ENCODE measurements around the gene JPT2. TPM values are rescaled to one million over a fixed set of nuclear protein-coding genes. Genes with fewer than 3 reads are reported as not detected.

Gene JPT2
- total RNA-seq, 1 experiment from 2014 or later = 200 TPM

DNA sequence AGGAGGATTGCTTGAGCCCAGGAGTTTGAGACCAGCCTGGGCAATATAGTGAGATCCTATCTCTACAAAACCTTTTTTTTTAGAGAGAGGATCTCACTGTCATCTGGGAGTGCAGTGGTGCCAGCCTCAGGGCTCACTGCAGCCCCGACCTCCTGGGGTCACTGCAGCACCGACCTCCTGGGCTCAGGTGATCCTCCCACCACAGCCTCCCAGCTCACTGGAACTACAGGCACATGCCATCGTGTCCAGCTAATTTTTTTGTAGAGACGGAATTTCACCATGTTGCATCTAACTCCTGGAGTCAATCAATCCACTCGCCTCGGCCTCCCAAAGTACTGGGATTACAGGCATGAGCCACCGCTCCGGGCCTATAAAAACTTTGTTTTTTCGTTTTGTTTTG lies 43.3 kb downstream of the JPT2 start:
- intact Hi-C loops (cut with micrococcal nuclease; ENCODE audit: unreplicated experiment) = no loop called here
- BruUV-seq (replicated peaks) = no TSS peak
- Histone ChIP-seq H3K36me3 (ENCODE audit: insufficient read depth, low read length, poor library complexity, severe bottlenecking) (no peaks in the 10 kb centered on the region), H3K27ac (ENCODE audit: low read depth, low read length, poor library complexity, severe bottlenecking) (no peak overlapping the region), H3K27me3 (replicated peaks; ENCODE audit: insufficient read depth, low read depth, low read length, poor library complexity) (no peaks in the 10 kb centered on the region), H3K4me3 (ENCODE audit: low read depth, low read length, poor library complexity, severe bottlenecking) (no peak overlapping the region), H3K9me3 (ENCODE audit: low read depth, low read length, poor library complexity, severe bottlenecking) (no peaks in the 10 kb centered on the region), H3K4me1 (ENCODE audit: insufficient read depth, low read length, poor library complexity, severe bottlenecking) (peaks cover 3% of the 10 kb centered on the region)
- DNase-seq (ENCODE audit: low spot score) = no peak
- ChIA-PET CTCF (interaction anchor here (0.7 kb wide), 1 partner anchor 536 kb away, joined by 5 read pairs; no protein-coding TSS in a partner anchor), POLR2A (ENCODE audit: low non-redundant PET) (no interaction called here)
- TF ChIP-seq, protein P1, sequence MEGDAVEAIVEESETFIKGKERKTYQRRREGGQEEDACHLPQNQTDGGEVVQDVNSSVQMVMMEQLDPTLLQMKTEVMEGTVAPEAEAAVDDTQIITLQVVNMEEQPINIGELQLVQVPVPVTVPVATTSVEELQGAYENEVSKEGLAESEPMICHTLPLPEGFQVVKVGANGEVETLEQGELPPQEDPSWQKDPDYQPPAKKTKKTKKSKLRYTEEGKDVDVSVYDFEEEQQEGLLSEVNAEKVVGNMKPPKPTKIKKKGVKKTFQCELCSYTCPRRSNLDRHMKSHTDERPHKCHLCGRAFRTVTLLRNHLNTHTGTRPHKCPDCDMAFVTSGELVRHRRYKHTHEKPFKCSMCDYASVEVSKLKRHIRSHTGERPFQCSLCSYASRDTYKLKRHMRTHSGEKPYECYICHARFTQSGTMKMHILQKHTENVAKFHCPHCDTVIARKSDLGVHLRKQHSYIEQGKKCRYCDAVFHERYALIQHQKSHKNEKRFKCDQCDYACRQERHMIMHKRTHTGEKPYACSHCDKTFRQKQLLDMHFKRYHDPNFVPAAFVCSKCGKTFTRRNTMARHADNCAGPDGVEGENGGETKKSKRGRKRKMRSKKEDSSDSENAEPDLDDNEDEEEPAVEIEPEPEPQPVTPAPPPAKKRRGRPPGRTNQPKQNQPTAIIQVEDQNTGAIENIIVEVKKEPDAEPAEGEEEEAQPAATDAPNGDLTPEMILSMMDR (conservative IDR thresholded peaks at IDR 0.05; ENCODE audit: low read depth, low read length) = no peak
- no peak for TF ChIP-seq EZH2 (IDR thresholded peaks at IDR 0.05; ENCODE audit: borderline replicate concordance, low read depth, low read length, poor library complexity, severe bottlenecking)

DNA sequence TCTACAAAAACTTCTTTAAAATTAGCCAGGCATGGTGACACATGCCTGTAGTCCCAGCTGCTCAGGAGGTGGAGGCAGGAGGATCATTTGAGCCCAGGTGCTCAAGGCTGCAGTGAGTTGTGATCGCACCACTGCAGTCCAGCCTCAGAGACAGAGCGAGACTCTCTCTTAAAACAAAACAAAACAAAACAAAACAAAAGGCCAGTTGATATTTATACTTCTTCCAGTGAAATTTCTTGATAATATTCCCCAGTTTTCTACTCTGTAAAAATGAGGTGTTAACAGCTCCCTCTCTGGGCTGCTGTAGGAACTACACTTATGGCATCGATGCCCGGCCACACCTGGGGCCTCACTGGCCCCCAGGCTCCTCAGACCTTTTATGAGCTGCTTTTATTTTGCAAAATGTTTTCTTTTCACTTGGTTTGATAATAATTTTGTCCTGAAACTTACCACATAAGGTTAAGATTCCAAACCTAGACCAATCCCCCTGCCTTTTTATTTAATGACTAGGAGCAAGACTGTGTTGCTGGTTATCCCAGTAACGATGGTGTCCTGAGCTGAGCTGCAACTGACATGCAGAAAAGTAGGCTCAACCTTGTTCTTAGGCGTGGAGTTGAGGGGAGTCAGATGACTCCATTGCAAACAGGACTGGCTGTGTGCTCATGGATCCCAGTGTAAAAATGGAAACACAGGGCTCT lies 45.5 kb downstream of the JPT2 start:
- CTCF ChIA-PET = interaction anchor here (0.5 to 1.3 kb wide), 2 partner anchors 16 to 424 kb away, joined by 4 to 17 read pairs; partner anchors contain the start of gene MAPK8IP3
- H3K4me1 ChIP-seq (ENCODE audit: insufficient read depth, low read length, poor library complexity, severe bottlenecking) = peaks cover 3% of the 10 kb centered on the region
- intact Hi-C loops (cut with micrococcal nuclease; ENCODE audit: unreplicated experiment) = no loop called here
- H3K36me3 ChIP-seq (ENCODE audit: insufficient read depth, low read length, poor library complexity, severe bottlenecking) = no peaks in the 10 kb centered on the region
- POLR2A ChIA-PET (ENCODE audit: low non-redundant PET) = no interaction called here
- peak; percentile 41 for DNase-seq (ENCODE audit: low spot score)
- no peaks in the 10 kb centered on the region for H3K9me3 ChIP-seq (ENCODE audit: low read depth, low read length, poor library complexity, severe bottlenecking)
- H3K4me3 ChIP-seq (ENCODE audit: low read depth, low read length, poor library complexity, severe bottlenecking) = no peak overlapping the region
- no peak overlapping the region for H3K27ac ChIP-seq (ENCODE audit: low read depth, low read length, poor library complexity, severe bottlenecking)
- no TSS peak for BruUV-seq (replicated peaks)
- H3K27me3 ChIP-seq (replicated peaks; ENCODE audit: insufficient read depth, low read depth, low read length, poor library complexity) = no peaks in the 10 kb centered on the region
- TF ChIP-seq, protein P1 (conservative IDR thresholded peaks at IDR 0.05; ENCODE audit: low read depth, low read length) = peak; percentile 79
- no peak for TF ChIP-seq EZH2 (IDR thresholded peaks at IDR 0.05; ENCODE audit: borderline replicate concordance, low read depth, low read length, poor library complexity, severe bottlenecking)

DNA sequence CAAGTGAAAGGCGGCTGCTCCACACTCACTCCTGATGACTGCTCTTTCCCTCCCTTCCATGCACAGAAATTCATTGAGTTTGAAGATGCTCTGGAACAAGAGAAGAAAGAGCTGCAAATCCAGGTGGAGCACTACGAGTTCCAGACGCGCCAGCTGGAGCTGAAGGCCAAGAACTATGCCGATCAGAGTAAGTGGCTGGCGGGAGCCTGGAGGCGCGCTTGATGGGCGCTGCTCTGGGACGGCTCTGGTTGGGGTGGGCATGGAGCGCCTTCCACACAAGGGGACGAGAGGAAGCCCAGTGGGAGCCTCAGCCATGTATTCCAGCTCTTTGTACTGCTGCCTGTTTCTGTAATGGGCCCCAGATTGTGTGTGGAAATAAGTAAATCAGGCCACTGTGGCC lies 46.4 kb downstream of the JPT2 start:
- DNase-seq (ENCODE audit: low spot score) = no peak
- Histone ChIP-seq H3K27ac (ENCODE audit: low read depth, low read length, poor library complexity, severe bottlenecking) (no peak overlapping the region), H3K9me3 (ENCODE audit: low read depth, low read length, poor library complexity, severe bottlenecking) (no peaks in the 10 kb centered on the region), H3K4me1 (ENCODE audit: insufficient read depth, low read length, poor library complexity, severe bottlenecking) (peaks cover 3% of the 10 kb centered on the region), H3K4me3 (ENCODE audit: low read depth, low read length, poor library complexity, severe bottlenecking) (no peak overlapping the region), H3K27me3 (replicated peaks; ENCODE audit: insufficient read depth, low read depth, low read length, poor library complexity) (no peaks in the 10 kb centered on the region), H3K36me3 (ENCODE audit: insufficient read depth, low read length, poor library complexity, severe bottlenecking) (peaks cover 4% of the 10 kb centered on the region)
- intact Hi-C loops (cut with micrococcal nuclease; ENCODE audit: unreplicated experiment) = no loop called here
- POLR2A ChIA-PET (ENCODE audit: low non-redundant PET) = no interaction called here
- CTCF ChIA-PET = no interaction called here
- BruUV-seq (replicated peaks) = no TSS peak
- TF ChIP-seq EZH2 (IDR thresholded peaks at IDR 0.05; ENCODE audit: borderline replicate concordance, low read depth, low read length, poor library complexity, severe bottlenecking) = no peak

Data from A673 (cell line).